OCI-M2 (cell line): ENCODE results near the gene NDUFB3.

Experiments used
- DNase-seq: peaks from one replicate; lab custom pipeline; 2025; ENCODE audit not compliant: unreplicated experiment; lab: John Stamatoyannopoulos, UW

NDUFB3 gene

GRCh38 chr2:201128033-201128432, 56.2 kb downstream of the NDUFB3 start:
- no peak for DNase-seq

- DNase-seq = no peak
Observed at GRCh38 chr2:201128933-201129505, 57.2 kb downstream of the NDUFB3 start.

DNA sequence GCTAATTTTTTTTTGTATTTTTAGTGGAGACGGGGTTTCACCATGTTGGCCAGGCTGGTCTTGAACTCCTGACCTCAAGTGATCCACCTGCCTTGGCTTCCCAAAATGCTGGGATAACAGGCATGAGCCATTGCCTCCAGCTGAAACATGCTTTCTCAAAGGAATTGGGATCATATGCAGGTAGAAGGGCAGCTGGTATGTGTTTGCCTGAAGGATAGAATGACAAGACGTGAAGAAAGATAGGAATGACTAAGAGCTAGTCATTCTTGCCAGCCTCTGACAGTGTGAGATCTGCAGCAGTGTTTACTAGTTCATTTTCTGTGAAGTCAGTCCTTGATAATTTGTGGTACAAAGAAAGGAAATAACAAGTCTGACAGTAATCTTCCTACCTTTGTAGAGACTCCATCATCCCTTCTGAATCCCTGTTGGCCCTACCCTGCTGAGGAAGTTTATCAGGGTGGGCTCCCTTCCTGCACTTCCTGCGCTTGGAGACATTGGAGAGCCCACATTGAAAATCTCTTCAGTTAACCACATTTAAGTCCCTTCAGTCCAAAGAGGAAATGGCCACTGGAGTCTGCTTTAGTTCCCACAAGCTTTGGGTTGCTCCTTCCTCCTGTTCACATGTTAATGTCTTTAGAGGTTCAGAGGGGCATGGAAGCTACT, 58.9 kb downstream of the NDUFB3 start:
- no peak for DNase-seq

DNA sequence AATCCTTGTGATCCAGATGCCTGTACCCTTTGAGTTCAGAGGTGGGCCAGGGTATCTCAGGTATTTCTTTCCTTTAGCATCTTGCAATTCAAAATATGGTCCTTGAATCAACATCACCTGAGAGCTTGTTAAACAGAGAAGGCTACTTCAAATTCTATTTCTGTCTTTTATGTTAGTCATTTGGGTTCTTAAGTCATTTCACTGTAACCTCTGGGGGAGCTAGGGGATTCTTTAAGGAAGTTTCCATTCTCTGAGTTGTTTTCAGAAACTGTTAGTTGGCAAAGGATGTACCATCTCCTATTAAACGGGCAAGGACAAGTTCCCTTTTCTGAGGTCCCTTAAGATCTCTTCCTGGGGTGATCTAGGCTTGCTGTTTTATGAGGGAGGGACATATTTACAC, 60.7 kb downstream of the NDUFB3 start:
- DNase-seq = no peak
